Effector CD8-positive, alpha-beta T cell (primary cell): Measurements from ENCODE around the gene MIEN1.
A peak's percentile ranks its signal among the peaks of the same experiment; 100 is the strongest.
"Not testable (repeated sequence)": the region's sequence is repeated elsewhere in the genome, so short reads cannot be mapped to it uniquely, and the experiment has no call there.

Source experiments
- DNase-seq: peaks from one replicate; lab custom pipeline; 2025; lab: John Stamatoyannopoulos, UW
- total RNA-seq, 4 experiments: gene quantifications; one replicate each; lab custom pipeline; 2026; lab: John Stamatoyannopoulos, UW

MIEN1 gene
- total RNA-seq, result 22.0 to 26.2 (median 23.4) reads per million in 4 experiments

GRCh38 chr17:39730095-39730921 is at the start of gene MIEN1:
MIEN1 (minus strand) TSS chr17:39730532; CDS start chr17:39730495, 37 bp downstream.
- DNase-seq, result peak; percentile 92

DNA sequence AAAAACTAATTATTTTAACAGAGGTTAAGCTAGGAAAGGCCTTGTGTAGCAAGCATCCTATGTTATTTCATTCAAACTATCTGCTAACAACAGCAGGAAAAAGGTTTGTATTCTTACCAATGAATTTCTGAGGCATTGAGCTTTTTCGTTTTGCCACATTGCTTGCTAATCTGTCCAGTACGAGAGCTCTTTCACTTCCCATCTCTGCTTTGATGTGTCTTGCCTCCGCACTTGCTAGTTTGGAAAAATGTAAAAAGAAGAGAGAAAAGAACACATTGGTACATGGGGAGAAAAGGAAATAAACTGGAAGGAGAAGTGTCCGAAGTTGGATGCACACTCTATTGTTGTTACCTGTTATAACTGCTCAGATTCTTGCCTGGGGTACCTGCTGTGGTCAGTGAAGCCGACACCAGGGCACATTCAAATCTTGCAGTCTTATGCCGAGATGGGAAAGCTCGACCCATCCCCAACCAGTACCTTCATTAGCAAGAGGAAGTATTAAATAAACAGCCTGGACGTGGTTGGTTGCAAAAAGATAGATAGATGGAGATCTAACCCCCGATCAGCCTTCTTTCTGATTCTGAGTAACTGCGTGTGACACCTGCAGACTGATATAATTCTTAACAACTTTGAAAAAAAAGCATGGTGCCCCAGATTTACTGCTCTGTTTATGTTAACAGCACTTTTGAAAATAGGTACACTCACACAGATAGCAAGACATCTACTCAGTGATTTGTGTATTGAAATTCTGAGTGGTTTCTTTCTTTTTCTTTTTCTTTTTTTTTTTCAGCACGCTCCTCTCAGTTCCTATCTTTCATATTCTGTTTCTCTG is 47.4 kb upstream of the MIEN1 start:
- no peak for DNase-seq

- DNase-seq, result no peak
Observed at GRCh38 chr17:39776252-39776651, 45.9 kb upstream of the MIEN1 start.

- no peak for DNase-seq
Observed at GRCh38 chr17:39775031-39775430, 44.7 kb upstream of the MIEN1 start.

GRCh38 chr17:39774047-39774446 is 43.7 kb upstream of the MIEN1 start:
- no peak for DNase-seq

GRCh38 chr17:39772987-39773934 is 42.9 kb upstream of the MIEN1 start:
- no peak for DNase-seq

DNA sequence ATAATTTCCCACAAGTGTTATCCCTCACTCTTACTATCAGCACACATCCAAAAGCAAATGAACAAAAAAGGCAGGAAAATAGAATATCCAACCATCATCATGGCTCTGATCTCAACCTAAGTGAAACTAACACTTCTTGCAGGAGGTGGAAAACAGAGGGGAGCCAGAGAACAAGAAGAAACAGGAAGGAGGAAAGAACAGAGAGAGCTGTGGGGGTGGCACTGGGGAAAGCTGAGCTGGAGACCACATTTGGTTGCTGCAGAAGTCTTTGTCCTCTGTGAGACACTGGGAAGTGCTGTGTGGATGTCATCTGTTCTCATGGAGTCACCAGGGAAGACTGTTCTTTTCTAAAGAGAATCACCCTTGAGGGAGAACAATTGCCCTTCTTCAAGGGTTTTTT is 42.1 kb upstream of the MIEN1 start:
- no peak for DNase-seq

DNA sequence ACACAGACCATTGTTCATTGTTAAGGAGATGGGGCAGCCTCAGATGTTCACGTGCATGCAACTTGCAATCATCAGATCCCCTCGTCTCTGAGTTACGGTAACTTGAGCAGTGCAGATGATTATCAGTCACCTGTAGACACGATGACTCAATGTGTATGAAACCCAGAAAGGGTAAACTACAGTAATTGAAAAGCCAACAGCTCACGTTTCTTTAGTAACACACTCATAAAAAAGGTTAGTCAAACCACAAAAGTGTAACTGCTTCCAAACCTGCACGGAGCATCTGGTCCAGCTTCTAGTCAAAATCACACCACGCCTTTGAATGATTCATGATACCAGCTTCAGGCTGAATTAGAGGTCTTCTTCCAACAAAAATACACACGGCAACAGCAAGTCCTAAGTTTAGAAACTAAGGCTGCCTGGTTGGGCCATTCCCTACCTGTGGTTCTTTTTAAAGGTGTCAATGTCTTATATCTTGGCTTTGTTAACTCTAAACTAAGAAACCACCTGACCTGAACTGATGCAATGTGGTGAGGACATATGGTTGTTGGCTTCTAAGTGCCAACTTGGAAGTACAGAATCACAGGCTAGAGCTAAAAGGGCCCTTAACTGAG is 39.7 kb upstream of the MIEN1 start:
- no peak for DNase-seq

- DNase-seq, result no peak
Observed at GRCh38 chr17:39767147-39767546, 36.8 kb upstream of the MIEN1 start.

DNA sequence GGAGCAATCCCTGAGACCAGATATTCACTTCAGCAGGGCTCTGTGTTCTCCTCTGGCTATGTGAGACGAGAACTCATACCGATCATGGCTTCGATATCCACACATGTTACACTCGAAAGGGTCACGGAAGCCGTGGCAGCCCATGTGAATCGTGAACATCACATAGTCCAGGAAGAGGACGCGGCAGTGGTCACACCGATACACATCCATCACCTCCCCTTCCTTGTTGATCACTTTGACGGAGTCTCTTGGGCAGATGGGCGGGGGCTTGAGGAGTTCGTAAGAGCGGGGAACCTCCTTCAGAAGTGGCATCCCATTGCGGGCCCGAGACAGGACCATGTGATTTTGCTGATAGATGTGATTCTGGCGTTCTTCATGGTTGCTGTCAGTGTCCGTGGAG is 35.4 kb upstream of the MIEN1 start:
- DNase-seq, result no peak

DNA sequence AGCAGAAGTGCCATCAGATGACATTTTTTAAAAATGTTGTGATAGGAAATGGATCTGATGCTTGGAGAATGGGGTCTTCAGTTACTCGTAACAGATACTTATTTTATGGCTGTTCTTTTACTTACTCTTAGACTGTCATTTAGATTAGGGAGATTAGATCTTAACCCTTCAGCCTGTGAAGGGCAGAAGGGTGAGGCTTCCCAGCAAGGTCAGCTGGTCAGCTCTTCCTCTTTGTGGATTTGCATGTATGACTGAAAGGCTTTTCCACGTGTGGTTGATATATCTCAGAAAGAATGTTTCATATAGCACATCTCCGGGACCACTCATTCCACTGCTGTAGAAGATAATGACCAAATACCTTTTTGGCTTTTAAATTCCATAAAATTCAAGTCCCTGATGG is 34.8 kb upstream of the MIEN1 start:
- no peak for DNase-seq

GRCh38 chr17:39764171-39764570 is 33.8 kb upstream of the MIEN1 start:
- DNase-seq, result not testable (repeated sequence)

DNA sequence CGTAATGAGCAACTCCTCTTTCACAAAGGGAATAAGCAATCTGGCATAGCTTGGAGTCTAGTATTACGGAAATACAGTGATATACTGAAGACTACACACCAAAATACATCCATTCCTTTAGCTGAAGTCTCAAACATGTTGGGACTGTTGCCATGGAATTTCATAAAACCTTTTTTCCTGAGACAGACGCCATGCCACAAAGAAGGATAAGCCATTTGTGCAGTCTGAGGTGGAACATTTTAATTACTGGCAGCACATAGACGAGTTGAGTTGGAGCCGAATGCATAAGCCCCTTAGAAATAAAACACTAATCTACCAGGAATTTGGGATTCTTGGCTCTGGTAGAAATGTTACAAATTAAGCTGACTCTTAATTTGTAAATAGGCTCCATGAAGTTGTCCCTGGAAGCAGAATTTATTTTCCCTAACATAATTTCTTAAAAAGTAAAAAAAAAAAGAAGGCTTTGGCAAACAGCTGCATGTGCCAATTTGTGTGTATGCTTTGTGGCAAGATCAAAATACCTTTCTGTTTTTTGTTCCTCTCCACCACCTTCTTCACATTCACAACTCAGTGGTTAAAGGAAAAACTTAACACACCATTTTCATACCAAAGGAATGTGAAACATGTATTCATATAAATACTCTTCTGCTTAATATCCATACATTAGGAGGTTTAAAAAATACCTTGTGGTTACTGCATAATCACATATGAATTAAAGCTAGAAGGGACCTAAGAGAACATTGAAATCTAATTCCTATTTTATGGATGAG is 32.9 kb upstream of the MIEN1 start:
- no peak for DNase-seq

DNA sequence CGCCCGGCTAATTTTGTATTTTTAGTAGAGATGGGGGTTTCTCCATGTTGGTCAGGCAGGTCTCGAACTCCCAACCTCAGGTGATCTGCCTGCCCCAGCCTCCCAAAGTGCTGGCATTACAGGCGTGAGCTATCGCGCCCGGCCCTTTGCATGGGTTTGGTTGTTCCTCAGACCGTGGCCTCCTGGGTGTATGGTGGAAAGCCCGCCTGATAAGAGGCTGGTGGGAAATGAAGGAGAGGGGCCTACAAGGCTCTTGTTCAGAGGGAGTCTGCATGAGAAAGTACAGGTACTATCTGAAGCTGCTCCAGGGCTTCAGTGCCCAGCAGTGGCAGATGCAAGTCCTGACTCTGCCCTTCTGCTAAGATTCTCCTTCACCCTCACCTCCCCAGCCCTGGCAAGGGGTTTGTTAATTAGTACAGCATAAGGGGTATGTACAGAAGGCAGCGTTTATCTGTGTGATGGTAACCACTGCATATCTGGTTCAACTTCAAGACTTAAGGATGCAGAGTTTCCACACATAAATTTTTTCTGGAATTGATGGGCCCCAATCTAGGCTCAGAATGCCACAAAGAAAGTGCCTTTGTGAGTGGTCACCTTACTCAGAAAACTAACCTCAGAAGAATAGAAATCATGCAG is 31.6 kb upstream of the MIEN1 start:
- DNase-seq, result no peak

- DNase-seq, result no peak
Observed at GRCh38 chr17:39759204-39759603, 28.9 kb upstream of the MIEN1 start.

DNA sequence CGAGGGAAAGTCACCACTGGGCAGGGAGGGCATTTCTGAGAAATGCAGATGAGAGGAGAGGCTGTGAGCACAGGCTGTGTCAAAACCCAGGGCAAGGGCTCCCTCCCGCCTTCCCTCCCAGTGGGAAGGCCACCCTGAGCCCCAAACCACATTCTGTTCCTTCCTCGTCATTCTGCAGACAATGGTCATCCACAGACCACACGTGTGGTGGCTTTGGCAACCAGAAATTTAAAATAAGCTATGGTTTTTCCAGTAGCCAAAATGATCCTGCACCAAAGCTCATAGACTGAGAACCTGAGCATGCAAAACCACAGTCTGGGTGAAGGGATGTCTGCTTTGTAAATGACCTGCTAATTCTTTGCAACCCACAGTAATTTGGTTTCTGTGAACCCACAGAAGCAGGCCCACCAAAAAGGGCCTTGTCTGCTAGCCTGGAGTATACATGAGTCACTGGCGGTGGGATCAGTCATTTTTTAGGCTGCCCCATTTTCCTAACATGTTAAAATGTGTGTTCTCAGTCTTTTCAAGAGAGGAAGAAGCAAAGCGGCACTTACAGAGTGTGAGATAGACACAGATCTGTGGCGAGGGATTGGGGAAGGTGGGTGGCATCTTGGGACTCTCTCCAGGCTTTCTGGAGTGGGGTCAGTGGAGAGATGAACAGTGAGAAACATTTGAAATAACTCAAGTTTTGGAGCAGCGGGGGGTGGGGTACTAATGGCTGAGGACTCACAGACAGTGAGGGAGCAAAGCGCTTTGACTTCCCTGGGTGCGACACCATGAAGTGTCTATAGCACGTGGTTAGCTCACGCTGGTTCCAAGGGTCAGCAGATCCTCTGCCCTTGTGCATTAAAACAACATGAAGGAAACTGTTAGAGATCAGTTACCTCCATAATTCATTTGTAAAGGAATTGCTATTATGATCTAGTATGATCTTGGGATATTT is 27.9 kb upstream of the MIEN1 start:
- DNase-seq, result no peak

- no peak for DNase-seq
Observed at GRCh38 chr17:39757176-39757662, 26.9 kb upstream of the MIEN1 start.

DNA sequence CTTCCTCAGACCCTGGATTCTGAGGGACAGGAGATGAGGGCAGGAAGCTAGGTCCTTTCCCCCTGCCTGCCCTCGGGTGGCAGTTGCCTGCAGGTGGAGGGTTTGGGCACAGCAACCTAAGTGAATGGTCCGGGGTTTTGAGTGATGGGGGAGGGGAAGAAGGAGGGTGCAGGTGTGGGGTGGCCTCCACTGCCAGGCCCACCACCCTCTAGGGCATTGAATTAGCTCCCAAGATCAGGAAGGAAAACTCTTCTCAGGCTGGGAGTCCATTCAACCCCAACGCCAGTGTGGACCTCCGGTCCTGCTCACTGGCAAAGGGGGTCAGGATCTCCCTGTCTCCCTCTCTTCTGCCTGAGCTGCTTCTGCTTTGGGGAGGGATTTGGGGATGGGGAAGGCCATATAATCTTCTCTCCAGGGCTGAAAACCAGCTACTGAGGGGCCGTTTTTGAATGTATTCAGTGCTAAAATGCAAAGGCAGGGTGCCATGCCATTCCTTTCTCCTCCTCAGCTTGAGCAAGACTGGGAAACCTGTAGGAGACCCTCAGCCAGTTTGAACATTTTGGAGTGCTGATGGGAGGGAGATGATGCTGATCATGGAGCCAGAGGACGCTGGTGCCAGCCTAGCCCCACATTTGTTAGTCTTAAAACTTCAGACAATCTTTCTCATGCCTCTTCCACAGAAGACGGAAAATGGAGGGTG is 26.2 kb upstream of the MIEN1 start:
- no peak for DNase-seq
